Activated CD8-positive, alpha-beta T cell treated with anti-CD3 and anti-CD28 coated beads, Interleukin-2, amount 10 ng/mL, durations not matched to agents 7 days and 5 days (primary cell): ENCODE data around the gene LRP2BP. TPM values are rescaled to one million over a fixed set of nuclear protein-coding genes. Genes with fewer than 3 reads are reported as not detected.

Source experiments
- ATAC-seq: fragments of 150-1000 bp; cut with Tn5 transposase; one replicate; pipeline ENCODE4 v1.10.0; 2021; ENCODE audit warnings: moderate library complexity
- CTCF ChIA-PET: fragments of 350-600 bp; sonication (Branson Sonifier 250); formaldehyde crosslinking; loops from one replicate; lab custom pipeline; 2021; ENCODE audit warnings: antibody characterized with exemption; lab: Charles Lee
- POLR2A ChIA-PET: fragments of 350-600 bp; sonication (Branson Sonifier 250); formaldehyde crosslinking; loops from one replicate; lab custom pipeline; 2021; ENCODE audit warnings: antibody characterized with exemption; lab: Charles Lee
- DNase-seq: peaks from one replicate; pipeline ENCODE4 v3.0.0-alpha.2; 2020
- H3K27ac Mint-ChIP-seq: one replicate; pipeline ENCODE4 v1.8.0; 2021; ENCODE audit warnings: mild to moderate bottlenecking, mixed read lengths
- H3K27me3 Mint-ChIP-seq: one replicate; pipeline ENCODE4 v1.8.0; 2021; ENCODE audit warnings: low read depth, mixed read lengths
- H3K36me3 Mint-ChIP-seq: one replicate; pipeline ENCODE4 v1.8.0; 2021; ENCODE audit warnings: low read depth, mixed read lengths
- H3K4me1 Mint-ChIP-seq: one replicate; pipeline ENCODE4 v1.8.0; 2021; ENCODE audit warnings: low read depth, mixed read lengths
- H3K4me3 Mint-ChIP-seq: one replicate; pipeline ENCODE4 v1.8.0; 2021; ENCODE audit warnings: mild to moderate bottlenecking, mixed read lengths
- H3K9me3 Mint-ChIP-seq: one replicate; pipeline ENCODE4 v1.8.0; 2022; ENCODE audit warnings: mixed read lengths; ENCODE audit not compliant: insufficient read depth
- total RNA-seq, 2 experiments: library from RNA; stranded (reverse); gene quantifications; one replicate each; pipeline ENCODE4 v1.2.3, GENCODE V29; 2021

Gene LRP2BP
- total RNA-seq, 2 experiments from 2014 or later: 0.97 to 1.3 TPM

DNA sequence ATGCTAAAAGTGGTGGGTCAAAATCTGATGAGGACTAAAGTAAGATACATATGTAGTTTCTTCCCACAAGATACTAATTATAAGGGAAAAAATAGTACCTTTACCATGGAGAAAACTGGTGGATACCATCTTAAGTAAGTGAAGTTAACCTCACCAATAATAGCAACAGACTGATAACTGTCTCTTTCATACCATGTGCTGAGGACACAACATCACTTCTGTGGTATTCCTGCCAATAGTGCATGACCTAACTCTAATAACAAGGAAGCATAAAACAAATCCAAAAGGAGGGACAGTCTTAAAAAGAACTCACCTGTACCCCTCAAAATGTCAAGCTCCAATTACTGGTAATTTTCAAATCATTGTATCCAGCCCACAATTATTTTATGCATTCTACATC, 21.2 kb upstream of the LRP2BP start:
- CTCF ChIA-PET: no interaction called here
- H3K27ac Mint-ChIP-seq: no peak overlapping the region

DNA sequence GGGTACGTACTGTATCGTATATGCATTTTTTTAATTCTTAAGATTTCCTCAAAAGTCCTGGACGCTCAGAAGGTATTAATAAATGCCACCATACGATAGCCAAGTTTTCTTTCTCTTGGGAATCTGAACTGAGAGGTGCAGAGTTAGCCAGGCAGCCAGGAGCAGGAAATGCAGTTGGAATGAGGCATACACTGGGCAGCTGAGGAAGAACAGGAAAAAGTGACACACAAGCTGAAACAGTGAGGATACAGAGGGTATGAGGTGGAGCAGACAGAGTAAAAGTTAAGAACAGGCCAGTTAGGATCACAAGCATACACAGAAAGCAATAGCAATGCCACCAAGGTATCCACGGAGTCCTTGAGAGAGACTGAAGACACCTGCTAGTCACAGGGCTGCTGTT, 16.7 kb upstream of the LRP2BP start:
- DNase-seq (no peak), ATAC-seq (no peak)
- H3K36me3 Mint-ChIP-seq: peaks cover 23% of the 10 kb centered on the region
- no peaks in the 10 kb centered on the region for H3K4me1 Mint-ChIP-seq
- H3K27me3 Mint-ChIP-seq: no peaks in the 10 kb centered on the region
- H3K9me3 Mint-ChIP-seq: no peaks in the 10 kb centered on the region
- CTCF ChIA-PET: no interaction called here
- H3K4me3 Mint-ChIP-seq: no peak overlapping the region
- H3K27ac Mint-ChIP-seq: no peak overlapping the region
- POLR2A ChIA-PET: interaction anchor here (1.6 kb wide), 1 partner anchor 13 kb away, joined by 5 read pairs; the partner anchor contains the start of gene UFSP2

More for the DNA sequence above, 21.2 kb upstream of the LRP2BP start:
- no peak for DNase-seq
- Mint-ChIP-seq H3K4me1 (no peaks in the 10 kb centered on the region), H3K4me3 (no peak overlapping the region), H3K9me3 (no peaks in the 10 kb centered on the region), H3K27me3 (no peaks in the 10 kb centered on the region), H3K36me3 (peaks cover 31% of the 10 kb centered on the region)
- POLR2A ChIA-PET: no interaction called here
- no peak for ATAC-seq

- Mint-ChIP-seq H3K36me3 (peaks cover 18% of the 10 kb centered on the region), H3K9me3 (no peaks in the 10 kb centered on the region), H3K27me3 (no peaks in the 10 kb centered on the region), H3K27ac (no peak overlapping the region), H3K4me3 (no peak overlapping the region), H3K4me1 (no peaks in the 10 kb centered on the region)
- no peak for DNase-seq
- no peak for ATAC-seq
- ChIA-PET POLR2A (interaction anchor here (1.6 kb wide), 1 partner anchor 14 kb away, joined by 5 read pairs; the partner anchor contains the start of gene UFSP2), CTCF (no interaction called here)
Measured at GRCh38 chr4:185411849-185412248, 16.1 kb upstream of the LRP2BP start.

DNA sequence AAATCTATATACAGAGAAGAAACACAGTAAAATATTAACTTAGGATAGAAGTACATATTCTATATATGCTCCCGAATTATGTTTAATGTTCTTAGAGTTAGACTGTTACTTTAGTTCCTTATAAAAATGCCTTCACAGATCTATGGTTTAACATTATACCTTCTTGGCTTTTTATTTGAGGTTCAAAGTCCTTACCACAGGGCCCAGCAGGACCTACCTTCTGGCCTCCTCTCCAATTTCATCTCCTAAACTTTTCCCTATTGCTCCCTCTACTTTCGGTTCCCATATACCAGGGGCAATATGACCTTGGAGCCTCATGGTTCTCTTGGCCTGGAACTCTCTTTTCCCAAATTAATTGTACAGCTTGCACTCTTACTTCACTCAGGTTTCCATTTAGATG, 12.7 kb upstream of the LRP2BP start:
- ATAC-seq (no peak), DNase-seq (no peak)
- ChIA-PET CTCF (no interaction called here), POLR2A (no interaction called here)
- Mint-ChIP-seq H3K36me3 (peaks cover 19% of the 10 kb centered on the region), H3K4me1 (no peaks in the 10 kb centered on the region), H3K27me3 (no peaks in the 10 kb centered on the region), H3K27ac (no peak overlapping the region), H3K4me3 (no peak overlapping the region), H3K9me3 (no peaks in the 10 kb centered on the region)

DNA sequence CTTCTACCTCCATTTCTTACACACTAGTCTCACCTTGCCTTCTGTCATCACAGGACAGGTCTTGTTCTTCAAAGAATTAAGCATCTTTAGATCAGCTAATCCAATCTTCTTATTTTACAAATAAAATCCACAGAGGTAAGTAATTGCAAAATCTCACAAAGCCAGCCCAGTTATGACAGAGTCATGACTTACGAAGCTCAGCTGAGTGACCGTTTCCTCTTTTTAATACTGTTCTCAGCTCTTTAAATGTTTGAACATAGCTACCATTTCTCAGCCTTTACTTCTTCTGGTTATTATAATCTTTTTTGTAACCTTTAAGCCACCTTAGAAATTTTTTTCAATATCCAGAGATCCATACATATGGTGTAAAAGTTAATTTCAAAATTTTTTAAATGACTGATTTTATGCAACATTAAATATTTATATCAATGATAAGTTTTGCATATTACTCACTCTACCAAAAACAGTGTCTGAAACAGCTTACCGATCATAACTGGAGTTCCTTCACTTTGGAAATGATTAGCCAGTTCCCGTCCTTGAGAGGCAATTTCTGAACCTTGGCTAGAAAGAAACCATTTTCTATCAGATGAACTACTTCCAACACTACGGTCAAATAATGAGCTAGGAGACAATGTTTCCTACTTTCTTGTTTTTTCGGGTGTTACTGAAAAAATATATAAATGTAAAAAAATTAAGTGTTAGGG, 9.7 kb upstream of the LRP2BP start:
- H3K36me3 Mint-ChIP-seq: peaks cover 38% of the 10 kb centered on the region
- ChIA-PET POLR2A (interaction anchor here (1.9 kb wide), 1 partner anchor 20 kb away, joined by 6 read pairs; the partner anchor contains the start of gene UFSP2), CTCF (interaction anchor here (0.8 to 1.3 kb wide), 2 partner anchors 9 to 193 kb away, joined by 3 to 4 read pairs; partner anchors contain the start of gene ANKRD37)
- DNase-seq (no peak), ATAC-seq (no peak)
- H3K27ac Mint-ChIP-seq: no peak overlapping the region
- H3K9me3 Mint-ChIP-seq: no peaks in the 10 kb centered on the region
- H3K4me3 Mint-ChIP-seq: no peak overlapping the region
- no peaks in the 10 kb centered on the region for H3K4me1 Mint-ChIP-seq
- H3K27me3 Mint-ChIP-seq: no peaks in the 10 kb centered on the region

GRCh38 chr4:185404031-185404430, 8.3 kb upstream of the LRP2BP start:
- ATAC-seq (no peak), DNase-seq (no peak)
- Mint-ChIP-seq H3K36me3 (peaks cover 48% of the 10 kb centered on the region), H3K27ac (no peak overlapping the region), H3K27me3 (no peaks in the 10 kb centered on the region), H3K4me1 (peaks cover 10% of the 10 kb centered on the region), H3K9me3 (no peaks in the 10 kb centered on the region), H3K4me3 (no peak overlapping the region)
- CTCF ChIA-PET: interaction anchor here (0.7 kb wide), 1 partner anchor 154 kb away, joined by 3 read pairs; no protein-coding TSS in a partner anchor
- POLR2A ChIA-PET: interaction anchor here (0.8 kb wide), 1 partner anchor 7 kb away, joined by 8 read pairs; the partner anchor contains the start of gene ANKRD37

GRCh38 chr4:185399466-185399865, 3.7 kb upstream of the LRP2BP start:
- DNase-seq (no peak), ATAC-seq (no peak)
- Mint-ChIP-seq H3K36me3 (peaks cover 52% of the 10 kb centered on the region), H3K4me1 (peaks cover 37% of the 10 kb centered on the region), H3K4me3 (no peak overlapping the region), H3K27me3 (no peaks in the 10 kb centered on the region), H3K9me3 (no peaks in the 10 kb centered on the region), H3K27ac (no peak overlapping the region)
- ChIA-PET POLR2A (no interaction called here), CTCF (no interaction called here)

DNA sequence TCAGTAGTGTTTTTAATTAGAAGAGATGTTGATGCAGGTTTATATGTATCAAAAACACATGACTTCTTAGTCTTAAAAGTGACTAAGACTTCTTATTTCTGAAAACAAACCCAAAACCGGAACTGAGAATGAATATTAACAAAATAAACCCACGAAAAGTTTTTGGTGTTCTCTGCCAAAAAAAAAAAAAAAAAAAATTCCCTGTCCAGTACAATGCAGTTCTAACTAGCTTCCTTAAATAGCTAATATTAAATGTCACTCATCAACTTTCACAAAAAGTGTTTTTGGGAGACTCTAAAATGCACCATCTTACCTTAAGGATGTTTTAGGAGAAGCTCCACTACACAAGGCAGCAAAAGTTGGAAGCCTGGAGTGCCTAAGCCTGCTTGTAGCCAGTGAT, 2.9 kb upstream of the LRP2BP start:
- no peak for DNase-seq
- Mint-ChIP-seq H3K27me3 (no peaks in the 10 kb centered on the region), H3K27ac (no peak overlapping the region), H3K4me1 (peaks cover 43% of the 10 kb centered on the region), H3K9me3 (no peaks in the 10 kb centered on the region), H3K36me3 (peaks cover 53% of the 10 kb centered on the region), H3K4me3 (peak overlapping the region; percentile 40)
- POLR2A ChIA-PET: no interaction called here
- CTCF ChIA-PET: no interaction called here
- no peak for ATAC-seq

GRCh38 chr4:185396724-185397385, 1.1 kb upstream of the LRP2BP start, which contains the start of gene ANKRD37:
TSS of gene ANKRD37 (plus strand) at chr4:185396841. CDS start at chr4:185396924, 83 bp downstream.
- Mint-ChIP-seq H3K27me3 (no peaks in the 10 kb centered on the region), H3K27ac (peak within 1 kb of the TSS; percentile 98), H3K4me1 (peaks cover 44% of the 10 kb centered on the region), H3K36me3 (peaks cover 43% of the 10 kb centered on the region), H3K4me3 (peak within 1 kb of the TSS; percentile 86), H3K9me3 (no peaks in the 10 kb centered on the region)
- DNase-seq (no peak), ATAC-seq (no peak)
- CTCF ChIA-PET: interaction anchor here (1.1 to 2.3 kb wide), 4 partner anchors 8 to 201 kb away, joined by 3 to 6 read pairs (median 4); partner anchors contain the start of gene UFSP2
- POLR2A ChIA-PET: interaction anchor here (1.0 to 2.6 kb wide), 5 partner anchors 7 to 187 kb away, joined by 3 to 18 read pairs (median 7); partner anchors contain the start of genes SNX25 and UFSP2

DNA sequence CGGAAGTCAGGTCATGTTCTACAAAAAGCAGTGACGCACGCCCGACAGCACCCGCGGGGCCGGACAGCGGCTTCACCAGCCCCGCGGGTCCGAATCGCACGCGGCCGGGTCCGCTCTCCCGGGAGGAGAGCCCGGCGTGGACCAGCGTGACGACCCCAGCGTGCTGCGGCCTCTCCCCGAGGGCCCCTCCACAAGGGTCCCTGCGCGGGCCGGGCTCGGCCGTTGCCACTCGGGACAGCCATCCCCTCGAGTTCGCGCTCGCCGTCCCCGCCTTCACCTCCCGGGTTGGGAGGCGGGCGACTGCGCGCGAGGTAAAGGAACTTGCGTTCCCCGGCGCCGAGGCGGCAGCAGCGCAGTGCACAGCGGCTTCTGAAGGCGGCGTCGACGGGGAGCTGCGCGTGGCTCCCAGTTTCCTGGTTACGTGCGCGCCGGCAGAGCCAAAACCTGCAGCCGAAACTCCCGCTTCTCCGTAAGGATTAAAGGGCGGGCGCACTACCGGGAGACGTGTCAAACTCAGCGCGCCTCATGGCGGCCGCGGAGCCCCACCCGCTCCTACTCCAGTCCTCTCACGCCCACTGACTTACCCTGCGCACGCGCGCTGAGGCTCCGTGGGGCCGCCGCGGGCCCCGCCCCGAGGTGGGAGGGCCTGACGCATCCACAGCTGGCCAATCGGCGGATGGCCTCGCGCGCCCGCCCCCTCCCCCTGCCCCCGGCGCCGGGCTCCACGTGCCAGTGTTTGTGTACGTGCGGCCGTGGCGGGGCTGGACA, 416 bp upstream of the LRP2BP start:
- Mint-ChIP-seq H3K27me3 (no peaks in the 10 kb centered on the region), H3K4me1 (peaks cover 44% of the 10 kb centered on the region), H3K36me3 (peaks cover 38% of the 10 kb centered on the region), H3K4me3 (peak overlapping the region; percentile 86), H3K9me3 (no peaks in the 10 kb centered on the region), H3K27ac (peak overlapping the region; percentile 98)
- ATAC-seq: peak; percentile 90
- DNase-seq: peak; percentile 96
- POLR2A ChIA-PET: interaction anchor here (0.6 to 2.6 kb wide), 7 partner anchors 8 to 187 kb away, joined by 3 to 18 read pairs (median 6); partner anchors contain the start of genes SNX25 and UFSP2
- CTCF ChIA-PET: interaction anchor here (0.9 to 2.3 kb wide), 7 partner anchors 9 to 391 kb away, joined by 3 to 6 read pairs (median 4); no protein-coding TSS in a partner anchor
